Astrocyte of the cerebellum (primary cell): ENCODE data around the gene OBSCN.

Experiments
- DNase-seq: peaks from one replicate; pipeline ENCODE4 v3.0.0-alpha.2; 2011; ENCODE audit warnings: low read depth
- H3K4me3 ChIP-seq: 2 replicates; pipeline ENCODE4 v1.5.1; 2011; ENCODE audit warnings: mild to moderate bottlenecking, low read depth, low read length, moderate library complexity
- in situ Hi-C: cut with HindIII; loops from 2 replicates; pipeline ENCODE4 v1.10.0; 2017; ENCODE audit warnings: low sequenced_read_pairs
- TF ChIP-seq, protein P1 (sequence below): IDR thresholded peaks from 2 replicates; pipeline ENCODE4 v1.5.1; 2012; ENCODE audit warnings: low read length, low read depth, moderate library complexity, mild to moderate bottlenecking; ENCODE audit errors: missing control alignments

Gene OBSCN

DNA sequence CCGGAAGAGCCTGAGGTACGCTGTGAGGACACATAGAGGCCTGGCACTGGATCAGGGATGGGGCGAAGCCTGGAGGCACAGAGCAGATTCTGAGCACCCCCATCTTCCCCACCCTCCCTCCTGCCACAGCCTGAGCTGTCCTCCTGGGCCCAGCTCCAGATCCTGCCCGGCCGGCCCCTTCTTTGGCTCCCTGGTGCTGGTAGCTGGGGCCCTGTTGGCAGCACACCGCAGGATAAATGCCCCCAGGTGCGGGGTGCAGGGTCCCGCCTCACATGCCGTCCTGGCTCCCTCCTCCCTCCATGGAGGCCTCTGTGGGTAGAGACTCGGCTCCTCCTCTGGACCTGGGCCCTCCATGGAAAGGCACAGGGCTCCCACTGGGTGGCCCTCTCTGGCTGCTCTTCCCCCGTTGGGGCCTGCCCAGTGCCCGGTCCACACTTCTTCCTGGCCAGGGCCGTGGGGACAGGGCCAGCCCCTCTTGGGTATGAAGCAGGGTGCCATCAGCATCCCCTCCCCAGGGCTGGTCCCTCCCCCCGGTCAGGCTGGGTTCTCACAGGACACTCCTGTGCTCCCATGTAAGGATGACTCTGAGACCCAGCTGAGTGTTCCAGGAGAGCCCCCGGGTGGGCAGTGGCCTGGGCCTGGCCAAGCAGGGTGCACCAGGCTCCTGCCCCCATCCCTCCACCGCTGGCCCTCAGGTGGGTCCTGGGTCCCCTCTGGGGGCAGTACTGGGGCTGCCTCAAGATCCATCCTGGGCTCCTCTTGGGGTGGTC lies 1.1 kb upstream of the OBSCN start:
- no peak overlapping the region for H3K4me3 ChIP-seq
- in situ Hi-C loops: no loop called here
- DNase-seq: no peak
- TF ChIP-seq, protein P1, sequence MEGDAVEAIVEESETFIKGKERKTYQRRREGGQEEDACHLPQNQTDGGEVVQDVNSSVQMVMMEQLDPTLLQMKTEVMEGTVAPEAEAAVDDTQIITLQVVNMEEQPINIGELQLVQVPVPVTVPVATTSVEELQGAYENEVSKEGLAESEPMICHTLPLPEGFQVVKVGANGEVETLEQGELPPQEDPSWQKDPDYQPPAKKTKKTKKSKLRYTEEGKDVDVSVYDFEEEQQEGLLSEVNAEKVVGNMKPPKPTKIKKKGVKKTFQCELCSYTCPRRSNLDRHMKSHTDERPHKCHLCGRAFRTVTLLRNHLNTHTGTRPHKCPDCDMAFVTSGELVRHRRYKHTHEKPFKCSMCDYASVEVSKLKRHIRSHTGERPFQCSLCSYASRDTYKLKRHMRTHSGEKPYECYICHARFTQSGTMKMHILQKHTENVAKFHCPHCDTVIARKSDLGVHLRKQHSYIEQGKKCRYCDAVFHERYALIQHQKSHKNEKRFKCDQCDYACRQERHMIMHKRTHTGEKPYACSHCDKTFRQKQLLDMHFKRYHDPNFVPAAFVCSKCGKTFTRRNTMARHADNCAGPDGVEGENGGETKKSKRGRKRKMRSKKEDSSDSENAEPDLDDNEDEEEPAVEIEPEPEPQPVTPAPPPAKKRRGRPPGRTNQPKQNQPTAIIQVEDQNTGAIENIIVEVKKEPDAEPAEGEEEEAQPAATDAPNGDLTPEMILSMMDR: no peak

DNA sequence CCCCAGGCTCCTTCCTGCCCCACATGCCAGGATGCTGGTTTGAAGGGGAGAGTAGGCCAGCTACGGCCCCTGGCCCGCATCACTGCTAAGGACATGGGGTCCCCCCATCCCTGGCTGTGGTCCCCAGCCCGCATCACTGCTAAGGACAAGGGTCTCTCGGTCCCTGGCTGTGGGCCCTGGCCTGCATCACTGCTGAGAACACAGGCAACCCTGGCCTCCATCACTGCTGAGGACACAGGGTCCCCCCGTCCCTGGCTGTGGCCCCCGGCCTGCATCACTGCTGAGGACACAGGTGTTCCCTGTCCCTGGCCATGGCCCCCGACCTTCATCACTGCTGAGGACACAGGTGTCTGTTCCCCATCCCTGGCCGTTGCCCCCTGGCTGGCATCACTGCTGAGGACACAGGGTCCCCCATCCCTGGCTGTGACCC lies 448 bp upstream of the OBSCN start:
- TF ChIP-seq, protein P1: no peak
- in situ Hi-C loops: no loop called here
- DNase-seq: no peak
- no peak overlapping the region for H3K4me3 ChIP-seq

DNA sequence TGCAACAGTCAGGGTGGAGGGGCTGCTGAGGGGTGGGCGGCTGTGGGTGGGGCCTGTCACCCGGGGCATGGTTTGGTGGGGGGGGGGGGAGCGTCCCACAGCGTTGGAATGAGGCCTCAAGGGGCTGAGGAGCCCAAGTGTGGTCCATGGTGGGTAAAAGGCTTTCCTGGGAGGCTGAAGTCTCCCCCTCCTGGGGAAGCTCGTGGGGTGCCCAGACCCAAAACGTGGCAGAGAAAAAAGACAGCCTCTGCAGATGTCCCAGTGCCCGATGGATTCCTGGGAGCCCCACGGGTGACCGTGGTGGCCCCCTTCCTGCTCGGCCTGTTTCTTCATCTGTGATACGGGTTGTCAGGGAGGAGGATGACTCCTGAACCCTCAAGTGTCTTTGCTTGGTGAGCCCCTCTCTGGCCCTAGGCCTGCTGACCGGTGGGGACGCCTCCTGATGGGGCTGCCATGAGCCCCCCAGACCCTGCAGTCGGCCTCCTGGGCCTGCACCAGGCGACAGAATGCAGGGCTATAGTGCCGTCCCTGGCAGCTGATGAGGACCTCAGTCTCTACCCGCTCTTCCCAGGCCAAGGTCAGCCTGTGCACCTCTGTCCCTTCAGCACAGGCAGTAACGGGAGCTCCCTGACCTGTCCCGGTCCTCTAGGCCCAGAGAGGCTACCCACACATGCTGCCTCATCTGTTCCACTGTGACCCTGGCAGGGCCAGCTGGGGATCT lies 1.1 kb downstream of the OBSCN start:
- no peak overlapping the region for H3K4me3 ChIP-seq
- in situ Hi-C loops: no loop called here
- DNase-seq: no peak
- TF ChIP-seq, protein P1: no peak

DNA sequence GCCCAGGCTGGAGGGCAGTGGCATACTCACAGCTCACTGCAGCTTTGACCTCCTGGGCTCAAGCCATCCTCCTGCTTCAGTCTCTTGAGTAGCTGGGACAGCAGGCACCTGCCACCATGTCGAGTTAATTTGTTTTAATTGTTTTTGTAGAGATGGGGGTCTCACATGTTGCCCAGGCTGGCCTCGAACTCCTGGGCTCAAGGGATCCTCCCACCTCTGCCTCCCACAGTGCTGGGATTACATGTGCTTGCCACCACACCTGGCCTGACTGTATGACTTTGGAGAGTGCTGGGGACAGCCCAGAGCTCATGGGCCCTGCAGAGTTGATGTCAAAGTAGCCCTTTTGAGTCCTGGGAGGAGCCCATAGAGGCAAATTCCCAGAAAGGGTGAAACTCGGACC lies 1.8 kb downstream of the OBSCN start:
- H3K4me3 ChIP-seq: no peak overlapping the region
- in situ Hi-C loops: loop anchor here (5.0 kb wide), 1 partner anchor 102 kb away; the partner anchor contains the start of gene MRPL55
- TF ChIP-seq, protein P1: no peak
- DNase-seq: no peak

DNA sequence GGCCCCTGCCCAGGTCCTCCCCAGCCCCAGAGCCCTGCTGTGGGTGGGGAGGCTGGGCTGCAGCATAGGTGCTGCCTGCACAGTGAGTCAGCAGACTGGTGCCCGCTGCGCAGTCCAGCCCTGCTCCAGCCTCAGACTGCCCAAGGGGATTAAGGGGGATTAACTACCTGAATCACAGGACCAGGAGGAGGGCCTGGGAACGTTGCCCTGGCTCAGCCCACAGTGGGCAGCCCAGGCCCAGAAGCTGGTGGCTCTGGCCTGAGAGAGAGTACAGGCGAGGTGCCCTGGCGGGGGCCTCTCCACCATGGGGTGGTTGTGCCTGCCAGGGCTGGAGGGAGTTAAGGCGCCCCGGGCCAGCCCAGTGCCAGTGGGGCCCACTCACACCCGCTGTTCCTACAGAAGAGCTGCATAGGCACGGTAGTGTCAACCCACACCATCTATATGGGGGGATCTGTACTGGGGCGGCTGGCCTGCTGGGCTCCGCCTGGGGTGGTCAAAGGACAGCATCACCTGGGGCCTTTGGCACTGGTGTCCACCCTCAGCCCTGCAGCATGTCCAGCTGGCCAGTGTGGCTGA lies 2.3 kb downstream of the OBSCN start:
- H3K4me3 ChIP-seq: no peak overlapping the region
- in situ Hi-C loops: loop anchor here (5.0 kb wide), 1 partner anchor 103 kb away; the partner anchor contains the start of gene MRPL55
- TF ChIP-seq, protein P1: no peak
- no peak for DNase-seq

DNA sequence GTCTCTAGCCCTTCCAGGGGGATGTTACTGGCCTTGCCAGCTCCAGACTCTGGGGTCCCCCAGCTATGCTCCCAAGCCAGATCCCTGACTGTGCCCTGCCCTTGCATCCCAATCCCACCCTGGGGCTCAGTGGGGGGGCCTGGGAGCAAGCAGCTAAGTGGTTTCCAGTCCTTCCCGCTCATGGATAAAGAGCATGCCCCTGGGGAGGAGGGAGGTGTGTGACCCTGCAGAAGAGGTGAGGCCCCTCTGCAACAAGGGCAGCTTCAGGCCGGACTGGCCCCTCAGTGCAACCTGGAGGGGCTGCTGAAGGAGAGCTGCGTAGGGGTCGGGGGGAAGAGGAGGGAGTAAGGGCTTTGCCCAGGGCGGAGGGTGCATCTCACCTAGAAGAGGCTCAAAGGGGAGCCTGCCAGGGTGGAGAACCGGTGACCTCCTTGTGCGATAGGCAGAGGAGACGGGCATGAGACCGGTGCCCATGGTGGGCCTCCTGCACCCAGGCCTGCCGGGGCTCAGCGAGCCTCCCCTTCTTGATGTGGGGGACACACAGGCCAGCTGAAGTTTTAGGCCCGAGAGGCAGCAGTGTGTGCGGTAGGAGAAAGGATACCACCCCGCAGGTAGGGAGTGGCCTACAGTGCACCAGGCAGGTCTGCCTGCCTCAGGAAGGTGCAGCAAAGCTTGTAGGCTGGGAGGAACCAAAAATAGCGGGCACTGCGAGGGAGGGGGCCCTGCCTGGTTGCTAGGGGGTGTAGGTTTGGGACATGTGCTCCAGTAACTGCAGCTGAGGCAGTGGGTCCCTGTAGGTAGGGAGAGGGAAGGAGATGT lies 3.1 kb downstream of the OBSCN start:
- in situ Hi-C loops: loop anchor here (5.0 kb wide), 1 partner anchor 104 kb away; the partner anchor contains the start of gene MRPL55
- TF ChIP-seq, protein P1: no peak
- H3K4me3 ChIP-seq: no peak overlapping the region
- no peak for DNase-seq
